ENCODE results near the gene FSTL1.

DNA sequence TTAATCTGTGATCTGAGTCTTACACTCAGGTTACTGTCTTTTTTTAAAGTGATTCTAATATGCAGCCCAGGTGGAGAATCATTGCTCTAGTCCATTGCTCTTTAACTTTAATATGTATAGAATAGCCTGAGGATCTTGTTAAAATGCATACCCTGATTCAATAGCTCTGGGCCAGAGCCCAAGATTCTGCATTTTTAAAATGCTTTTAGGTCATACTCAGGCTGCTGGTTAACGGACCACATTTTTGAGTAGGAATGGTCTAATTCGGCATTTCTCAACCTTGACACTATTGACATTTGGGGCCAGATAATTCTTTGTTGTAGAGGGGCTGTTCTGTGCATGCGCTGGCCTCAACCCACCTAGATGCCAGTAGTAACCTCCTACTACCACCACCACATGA is 20.9 kb upstream of the FSTL1 start:
- TF ChIP-seq POLR2AphosphoS5 (IDR thresholded peaks at IDR 0.05), result no peak
- TF ChIP-seq, protein P1, sequence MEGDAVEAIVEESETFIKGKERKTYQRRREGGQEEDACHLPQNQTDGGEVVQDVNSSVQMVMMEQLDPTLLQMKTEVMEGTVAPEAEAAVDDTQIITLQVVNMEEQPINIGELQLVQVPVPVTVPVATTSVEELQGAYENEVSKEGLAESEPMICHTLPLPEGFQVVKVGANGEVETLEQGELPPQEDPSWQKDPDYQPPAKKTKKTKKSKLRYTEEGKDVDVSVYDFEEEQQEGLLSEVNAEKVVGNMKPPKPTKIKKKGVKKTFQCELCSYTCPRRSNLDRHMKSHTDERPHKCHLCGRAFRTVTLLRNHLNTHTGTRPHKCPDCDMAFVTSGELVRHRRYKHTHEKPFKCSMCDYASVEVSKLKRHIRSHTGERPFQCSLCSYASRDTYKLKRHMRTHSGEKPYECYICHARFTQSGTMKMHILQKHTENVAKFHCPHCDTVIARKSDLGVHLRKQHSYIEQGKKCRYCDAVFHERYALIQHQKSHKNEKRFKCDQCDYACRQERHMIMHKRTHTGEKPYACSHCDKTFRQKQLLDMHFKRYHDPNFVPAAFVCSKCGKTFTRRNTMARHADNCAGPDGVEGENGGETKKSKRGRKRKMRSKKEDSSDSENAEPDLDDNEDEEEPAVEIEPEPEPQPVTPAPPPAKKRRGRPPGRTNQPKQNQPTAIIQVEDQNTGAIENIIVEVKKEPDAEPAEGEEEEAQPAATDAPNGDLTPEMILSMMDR (IDR thresholded peaks at IDR 0.05), result no peak
